ENCODE results near the gene ACTN4. TPM values are rescaled to one million over a fixed set of nuclear protein-coding genes. Genes with fewer than 3 reads are reported as not detected.
"Not testable (repeated sequence)": the region's sequence is repeated elsewhere in the genome, so short reads cannot be mapped to it uniquely, and the experiment has no call there.

ACTN4 gene
- total RNA-seq, 1 donor: 229 TPM

GRCh38 chr19:38766276-38767047 is 119.0 kb downstream of the ACTN4 start:
- no peaks in the 10 kb centered on the region for H4K20me1 ChIP-seq (ENCODE audit: insufficient read depth, low read length)
- TF ChIP-seq CTCF (IDR thresholded peaks at IDR 0.05; ENCODE audit: extremely low read depth, low read depth, low read length): no peak
- H3K27me3 ChIP-seq (ENCODE audit: insufficient read depth, low read length): no peaks in the 10 kb centered on the region
- H3K27ac ChIP-seq (ENCODE audit: low read depth, low read length): no peak overlapping the region
- H3K4me3 ChIP-seq (ENCODE audit: insufficient read depth, low read length): no peak overlapping the region
- DNase-seq (ENCODE audit: insufficient read length, low spot score, missing footprints): peak; percentile 21
- no peak overlapping the region for H2AFZ ChIP-seq (ENCODE audit: low read length)
- no peaks in the 10 kb centered on the region for H3K36me3 ChIP-seq (ENCODE audit: insufficient read depth, low read length)
- H3K9me3 ChIP-seq (ENCODE audit: low read depth, low read length): no peaks in the 10 kb centered on the region
- no peak overlapping the region for H3K4me2 ChIP-seq (ENCODE audit: insufficient read depth, low read length)
- H3K79me2 ChIP-seq (ENCODE audit: insufficient read depth, low read length): no peaks in the 10 kb centered on the region
- no peaks in the 10 kb centered on the region for H3K4me1 ChIP-seq (ENCODE audit: insufficient read depth, low read length)

GRCh38 chr19:38769635-38770211 is 122.3 kb downstream of the ACTN4 start:
- H3K4me1 ChIP-seq (ENCODE audit: insufficient read depth, low read length): no peaks in the 10 kb centered on the region
- no peaks in the 10 kb centered on the region for H3K79me2 ChIP-seq (ENCODE audit: insufficient read depth, low read length)
- H2AFZ ChIP-seq (ENCODE audit: low read length): peak overlapping the region; percentile 91
- H3K4me3 ChIP-seq (ENCODE audit: insufficient read depth, low read length): peak overlapping the region; percentile 33
- H3K27ac ChIP-seq (ENCODE audit: low read depth, low read length): no peak overlapping the region
- H3K9me3 ChIP-seq (ENCODE audit: low read depth, low read length): no peaks in the 10 kb centered on the region
- DNase-seq (ENCODE audit: insufficient read length, low spot score, missing footprints): peak; percentile 91
- peak; percentile 62 for TF ChIP-seq CTCF (IDR thresholded peaks at IDR 0.05; ENCODE audit: extremely low read depth, low read depth, low read length)
- H3K36me3 ChIP-seq (ENCODE audit: insufficient read depth, low read length): no peaks in the 10 kb centered on the region
- H3K27me3 ChIP-seq (ENCODE audit: insufficient read depth, low read length): no peaks in the 10 kb centered on the region
- H4K20me1 ChIP-seq (ENCODE audit: insufficient read depth, low read length): no peaks in the 10 kb centered on the region
- peak overlapping the region; percentile 32 for H3K4me2 ChIP-seq (ENCODE audit: insufficient read depth, low read length)

GRCh38 chr19:38770228-38770948 is 122.9 kb downstream of the ACTN4 start:
- Histone ChIP-seq H3K4me2 (ENCODE audit: insufficient read depth, low read length) (peak overlapping the region; percentile 28), H2AFZ (ENCODE audit: low read length) (peak overlapping the region; percentile 91), H3K4me3 (ENCODE audit: insufficient read depth, low read length) (peak overlapping the region; percentile 33)
- not testable (repeated sequence) for H3K27ac ChIP-seq (ENCODE audit: low read depth, low read length); H3K79me2 ChIP-seq (ENCODE audit: insufficient read depth, low read length); DNase-seq (ENCODE audit: insufficient read length, low spot score, missing footprints); H3K36me3 ChIP-seq (ENCODE audit: insufficient read depth, low read length); H3K4me1 ChIP-seq (ENCODE audit: insufficient read depth, low read length); H4K20me1 ChIP-seq (ENCODE audit: insufficient read depth, low read length); H3K9me3 ChIP-seq (ENCODE audit: low read depth, low read length); H3K27me3 ChIP-seq (ENCODE audit: insufficient read depth, low read length)

GRCh38 chr19:38770949-38771275 is 123.5 kb downstream of the ACTN4 start:
- H3K4me3 ChIP-seq (ENCODE audit: insufficient read depth, low read length); H4K20me1 ChIP-seq (ENCODE audit: insufficient read depth, low read length); H3K4me2 ChIP-seq (ENCODE audit: insufficient read depth, low read length); H3K9me3 ChIP-seq (ENCODE audit: low read depth, low read length); DNase-seq (ENCODE audit: insufficient read length, low spot score, missing footprints); H3K79me2 ChIP-seq (ENCODE audit: insufficient read depth, low read length); H3K27me3 ChIP-seq (ENCODE audit: insufficient read depth, low read length); H3K36me3 ChIP-seq (ENCODE audit: insufficient read depth, low read length); H3K4me1 ChIP-seq (ENCODE audit: insufficient read depth, low read length); H2AFZ ChIP-seq (ENCODE audit: low read length); H3K27ac ChIP-seq (ENCODE audit: low read depth, low read length): not testable (repeated sequence)

- not testable (repeated sequence) for H3K4me3 ChIP-seq (ENCODE audit: insufficient read depth, low read length); H3K27me3 ChIP-seq (ENCODE audit: insufficient read depth, low read length); H3K4me1 ChIP-seq (ENCODE audit: insufficient read depth, low read length); H3K79me2 ChIP-seq (ENCODE audit: insufficient read depth, low read length); H4K20me1 ChIP-seq (ENCODE audit: insufficient read depth, low read length); H3K36me3 ChIP-seq (ENCODE audit: insufficient read depth, low read length); H3K4me2 ChIP-seq (ENCODE audit: insufficient read depth, low read length); H2AFZ ChIP-seq (ENCODE audit: low read length); H3K9me3 ChIP-seq (ENCODE audit: low read depth, low read length); DNase-seq (ENCODE audit: insufficient read length, low spot score, missing footprints); H3K27ac ChIP-seq (ENCODE audit: low read depth, low read length)
Measured at GRCh38 chr19:38771569-38771968, 124.1 kb downstream of the ACTN4 start.
